SK-N-MC (cell line): ENCODE data around the gene SUSD4.

Experiments
- EZH2 ChIP-seq: fragments of 200-600 bp; sonication (generic); IDR thresholded peaks from one replicate; pipeline ENCODE4 v1.6.1; 2017; ENCODE audit warnings: antibody characterized with exemption
- FOXP2 ChIP-seq: optimal IDR thresholded peaks from 2 replicates; pipeline ENCODE3; 2011; ENCODE audit warnings: mild to moderate bottlenecking, moderate library complexity; ENCODE audit not compliant: insufficient read depth; ENCODE audit errors: extremely low read length, control extremely low read depth
- POLR2AphosphoS5 ChIP-seq: IDR thresholded peaks from 2 replicates; pipeline ENCODE4 v1.6.1; 2012; ENCODE audit warnings: mild to moderate bottlenecking, low read depth, low read length, borderline replicate concordance

- TF ChIP-seq POLR2AphosphoS5, result no peak
- no peak for TF ChIP-seq EZH2
- TF ChIP-seq FOXP2, result no peak
Observed at GRCh38 chr1:223177681-223178080, 186.3 kb downstream of the SUSD4 start.
